ENCODE data around the gene SLC28A1. TPM values are rescaled to one million over a fixed set of nuclear protein-coding genes. Genes with fewer than 3 reads are reported as not detected.

Gene SLC28A1
- total RNA-seq, 1 experiment from 2014 or later: 0.13 TPM

DNA sequence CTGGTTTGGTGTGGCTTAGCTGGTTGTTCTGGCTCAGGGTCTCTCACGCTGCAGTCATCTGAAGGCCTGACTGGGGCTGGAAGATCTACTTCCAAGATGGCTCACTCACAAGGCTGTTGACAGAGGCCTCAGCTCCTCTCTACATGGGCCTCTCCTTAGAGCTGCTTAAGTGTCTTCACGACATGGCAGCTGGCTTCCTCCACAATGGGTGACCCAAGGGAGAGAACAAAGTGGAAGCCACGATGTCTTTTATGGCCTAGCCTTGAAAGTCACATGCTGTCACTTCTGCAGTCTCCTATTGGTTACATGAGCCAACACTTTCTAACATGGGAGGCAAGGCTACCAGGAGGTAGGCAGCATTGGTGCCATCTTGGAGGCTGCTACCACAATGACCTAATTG lies 83.8 kb downstream of the SLC28A1 start:
- H4K5ac ChIP-seq (ENCODE audit: insufficient read length, low read depth, low read length): no peak overlapping the region
- TF ChIP-seq, protein P1, sequence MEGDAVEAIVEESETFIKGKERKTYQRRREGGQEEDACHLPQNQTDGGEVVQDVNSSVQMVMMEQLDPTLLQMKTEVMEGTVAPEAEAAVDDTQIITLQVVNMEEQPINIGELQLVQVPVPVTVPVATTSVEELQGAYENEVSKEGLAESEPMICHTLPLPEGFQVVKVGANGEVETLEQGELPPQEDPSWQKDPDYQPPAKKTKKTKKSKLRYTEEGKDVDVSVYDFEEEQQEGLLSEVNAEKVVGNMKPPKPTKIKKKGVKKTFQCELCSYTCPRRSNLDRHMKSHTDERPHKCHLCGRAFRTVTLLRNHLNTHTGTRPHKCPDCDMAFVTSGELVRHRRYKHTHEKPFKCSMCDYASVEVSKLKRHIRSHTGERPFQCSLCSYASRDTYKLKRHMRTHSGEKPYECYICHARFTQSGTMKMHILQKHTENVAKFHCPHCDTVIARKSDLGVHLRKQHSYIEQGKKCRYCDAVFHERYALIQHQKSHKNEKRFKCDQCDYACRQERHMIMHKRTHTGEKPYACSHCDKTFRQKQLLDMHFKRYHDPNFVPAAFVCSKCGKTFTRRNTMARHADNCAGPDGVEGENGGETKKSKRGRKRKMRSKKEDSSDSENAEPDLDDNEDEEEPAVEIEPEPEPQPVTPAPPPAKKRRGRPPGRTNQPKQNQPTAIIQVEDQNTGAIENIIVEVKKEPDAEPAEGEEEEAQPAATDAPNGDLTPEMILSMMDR (conservative IDR thresholded peaks at IDR 0.05): no peak

More for the DNA sequence above, 83.8 kb downstream of the SLC28A1 start:
- peaks cover 3 to 5% of the 10 kb centered on the region in 2 experiments for H3K4me1 Mint-ChIP-seq
- H3K4me3 Mint-ChIP-seq: no peak overlapping the region
- H3K79me2 ChIP-seq (ENCODE audit: insufficient read depth, low read length): no peaks in the 10 kb centered on the region
- no peak overlapping the region for H3K9ac ChIP-seq (ENCODE audit: extremely low read depth, insufficient read length, low read length)
- H3K27ac ChIP-seq (ENCODE audit: insufficient read length, low read depth, low read length): no peak overlapping the region
- no peak overlapping the region for H2BK20ac ChIP-seq (ENCODE audit: low read depth, low read length, poor library complexity, severe bottlenecking)
- no peaks in the 10 kb centered on the region for H3K23me2 ChIP-seq (ENCODE audit: insufficient read length, low read depth, low read length, poor library complexity, severe bottlenecking)
- H3K36me3 Mint-ChIP-seq (ENCODE audit: insufficient read depth in 1 of 3, low read depth in 3 of 3): peaks cover 11 to 23% (median 23%) of the 10 kb centered on the region in 3 experiments
- H2BK5ac ChIP-seq (ENCODE audit: insufficient read length, low read length): no peak overlapping the region
- no peak overlapping the region for H3K56ac ChIP-seq (ENCODE audit: insufficient read length, low read depth, low read length)
- H2AK5ac ChIP-seq (ENCODE audit: insufficient read length, low read length): no peak overlapping the region
- no peak overlapping the region for H3K18ac ChIP-seq (ENCODE audit: insufficient read length, low read depth, low read length)
- no peak overlapping the region for H3K27ac Mint-ChIP-seq
- H4K91ac ChIP-seq (ENCODE audit: insufficient read length, low read depth, low read length): no peak overlapping the region
- no CpG with 5 or more reads among the region's 3 CpGs for WGBS (ENCODE audit: extremely low coverage, insufficient read length, low lambda C conversion rate)
- H3K4ac ChIP-seq (ENCODE audit: low read depth, low read length): no peak overlapping the region
- H3K27me3 ChIP-seq (ENCODE audit: insufficient read depth, low read length): no peaks in the 10 kb centered on the region
- H4K20me1 ChIP-seq (ENCODE audit: control insufficient read depth, insufficient read depth, insufficient read length): no peaks in the 10 kb centered on the region
- no peak overlapping the region for H2AFZ ChIP-seq (ENCODE audit: low read length)
- no peak for DNase-seq
- H3K4me2 ChIP-seq (ENCODE audit: insufficient read depth, insufficient read length, low read length): no peak overlapping the region
- H3K23ac ChIP-seq (ENCODE audit: insufficient read length, low read depth, low read length): no peak overlapping the region
- H2BK12ac ChIP-seq (ENCODE audit: insufficient read length, low read depth, low read length): no peak overlapping the region
- no peak overlapping the region for H4K8ac ChIP-seq (replicated peaks; ENCODE audit: insufficient read length, low read depth, low read length)
- no peaks in the 10 kb centered on the region for H3K4me1 ChIP-seq (ENCODE audit: insufficient read depth, low read length)
- H3K79me1 ChIP-seq (ENCODE audit: insufficient read depth, low read depth, low read length, poor library complexity, severe bottlenecking): no peaks in the 10 kb centered on the region
- H3K14ac ChIP-seq (ENCODE audit: insufficient read depth, low read length): no peak overlapping the region
- no peak overlapping the region for H2BK15ac ChIP-seq (ENCODE audit: low read depth, low read length)
- peaks cover 25 to 27% of the 10 kb centered on the region in 2 experiments for H3K9me3 Mint-ChIP-seq
- peaks cover 5% of the 10 kb centered on the region for H3K9me3 ChIP-seq (ENCODE audit: control insufficient read depth, low read depth, low read length)
- no peak overlapping the region for H3T11ph ChIP-seq (ENCODE audit: low read length)
- H3K27me3 Mint-ChIP-seq (ENCODE audit: low read depth): peaks cover 5% of the 10 kb centered on the region
- no peak overlapping the region for H2BK120ac ChIP-seq (ENCODE audit: low read depth, low read length, poor library complexity, severe bottlenecking)

All from H9 (cell line).